ENCODE measurements around the gene RPL29. TPM values are rescaled to one million over a fixed set of nuclear protein-coding genes. Genes with fewer than 3 reads are reported as not detected.

The RPL29 gene
- total and polyA plus RNA-seq, 2 of the 13 experiments (the other 11 are each of a cell fraction or from before 2014, with no cell fraction given), result 1,348 to 2,263 TPM

DNA sequence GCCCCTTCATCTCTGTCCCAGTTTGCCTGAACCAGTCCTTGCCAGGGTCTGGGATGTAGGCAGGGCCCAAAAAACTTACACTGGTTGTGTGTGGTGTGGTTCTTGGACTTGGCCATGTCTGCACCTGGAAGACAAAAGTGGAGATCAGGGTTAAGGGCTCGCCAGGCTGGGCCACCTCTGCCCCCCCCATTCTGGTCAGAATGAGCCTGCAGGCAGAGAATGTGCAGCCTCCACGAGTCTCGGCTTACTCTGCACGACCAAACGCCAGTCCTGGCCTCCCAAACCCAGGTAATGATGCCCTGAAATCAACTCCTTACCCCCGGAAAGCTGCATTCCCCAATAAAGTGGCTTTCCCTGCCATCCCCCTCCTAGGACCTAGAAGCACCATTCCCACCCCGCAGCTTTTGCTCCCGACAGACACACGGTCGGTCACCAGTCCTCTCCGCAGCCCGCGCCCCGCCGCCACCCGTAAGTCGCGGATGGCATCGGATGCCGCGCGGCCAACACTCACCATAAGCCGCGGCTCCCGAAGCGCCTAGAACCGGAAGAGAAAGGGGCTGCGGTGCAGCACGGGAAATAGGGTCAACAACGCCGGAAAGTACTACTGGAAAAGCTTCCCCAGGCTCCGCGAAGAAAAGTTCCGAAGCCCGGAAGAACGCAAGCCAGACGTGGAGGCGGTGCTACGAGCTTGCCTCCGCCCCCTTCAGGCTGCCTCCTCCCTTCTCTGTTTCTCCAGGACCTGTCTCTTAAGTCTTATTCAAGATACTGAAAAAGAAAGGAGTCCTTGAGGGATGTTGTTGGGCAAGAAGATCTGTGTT lies at the start of gene RPL29 (continued):
- TF ChIP-seq, protein P1, sequence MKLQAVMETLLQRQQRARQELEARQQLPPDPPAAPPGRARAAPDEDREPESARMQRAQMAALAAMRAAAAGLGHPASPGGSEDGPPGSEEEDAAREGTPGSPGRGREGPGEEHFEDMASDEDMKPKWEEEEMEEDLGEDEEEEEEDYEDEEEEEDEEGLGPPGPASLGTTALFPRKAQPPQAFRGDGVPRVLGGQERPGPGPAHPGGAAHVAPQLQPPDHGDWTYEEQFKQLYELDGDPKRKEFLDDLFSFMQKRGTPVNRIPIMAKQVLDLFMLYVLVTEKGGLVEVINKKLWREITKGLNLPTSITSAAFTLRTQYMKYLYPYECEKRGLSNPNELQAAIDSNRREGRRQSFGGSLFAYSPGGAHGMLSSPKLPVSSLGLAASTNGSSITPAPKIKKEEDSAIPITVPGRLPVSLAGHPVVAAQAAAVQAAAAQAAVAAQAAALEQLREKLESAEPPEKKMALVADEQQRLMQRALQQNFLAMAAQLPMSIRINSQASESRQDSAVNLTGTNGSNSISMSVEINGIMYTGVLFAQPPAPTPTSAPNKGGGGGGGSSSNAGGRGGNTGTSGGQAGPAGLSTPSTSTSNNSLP (IDR thresholded peaks at IDR 0.05; ENCODE audit: low read depth, low read length), result peak; percentile 14; the same call in 1 of the 2 replicates
- peak; percentile 93 for TF ChIP-seq SALL1 (CRISPR knock-in tag; IDR thresholded peaks at IDR 0.05)
- TF ChIP-seq ZMYM3 (CRISPR knock-in tag; IDR thresholded peaks at IDR 0.05), result no peak
- 0 out of 2 replicates have a peak, but pooled peaks have one; percentile 46 for TF ChIP-seq ZNF33B (CRISPR knock-in tag; IDR thresholded peaks at IDR 0.05)
- TF ChIP-seq DMAP1 (CRISPR knock-in tag; IDR thresholded peaks at IDR 0.05), result peak; percentile 97
- no peak for TF ChIP-seq THYN1 (CRISPR knock-in tag; IDR thresholded peaks at IDR 0.05; ENCODE audit: borderline replicate concordance, low read depth)
- no peak for TF ChIP-seq SYNCRIP (IDR thresholded peaks at IDR 0.05; ENCODE audit: insufficient read depth, low read depth, low read length)
- no peak for TF ChIP-seq KAT2B (IDR thresholded peaks at IDR 0.05; ENCODE audit: borderline replicate concordance, low read depth, low read length)
- TF ChIP-seq TRIM24 (CRISPR knock-in tag; IDR thresholded peaks at IDR 0.05), result no peak
- TF ChIP-seq, protein P2, sequence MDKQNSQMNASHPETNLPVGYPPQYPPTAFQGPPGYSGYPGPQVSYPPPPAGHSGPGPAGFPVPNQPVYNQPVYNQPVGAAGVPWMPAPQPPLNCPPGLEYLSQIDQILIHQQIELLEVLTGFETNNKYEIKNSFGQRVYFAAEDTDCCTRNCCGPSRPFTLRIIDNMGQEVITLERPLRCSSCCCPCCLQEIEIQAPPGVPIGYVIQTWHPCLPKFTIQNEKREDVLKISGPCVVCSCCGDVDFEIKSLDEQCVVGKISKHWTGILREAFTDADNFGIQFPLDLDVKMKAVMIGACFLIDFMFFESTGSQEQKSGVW (CRISPR knock-in tag; IDR thresholded peaks at IDR 0.05; ENCODE audit: borderline replicate concordance), result no peak
- peak; percentile 66; the same call in 1 of the 2 replicates for TF ChIP-seq XBP1 (CRISPR knock-in tag; IDR thresholded peaks at IDR 0.05)
- no peak for TF ChIP-seq ADNP (CRISPR knock-in tag; IDR thresholded peaks at IDR 0.05)
- TF ChIP-seq HIVEP1 (CRISPR knock-in tag; IDR thresholded peaks at IDR 0.05), result peak; percentile 68; the same call in 1 of the 2 replicates
- TF ChIP-seq NFATC3 (CRISPR knock-in tag; IDR thresholded peaks at IDR 0.05), result no peak
- TF ChIP-seq ZNF335 (CRISPR knock-in tag; IDR thresholded peaks at IDR 0.05), result peak; percentile 87
- TF ChIP-seq DPF2 (CRISPR knock-in tag; IDR thresholded peaks at IDR 0.05; ENCODE audit: borderline replicate concordance, low read depth), result no peak
- peak; percentile 89 for TF ChIP-seq MIER3 (CRISPR knock-in tag; IDR thresholded peaks at IDR 0.05; ENCODE audit: borderline replicate concordance)
- 0 out of 2 replicates have a peak, but pooled peaks have one; percentile 43 for TF ChIP-seq ZNF564 (CRISPR knock-in tag; IDR thresholded peaks at IDR 0.05)
- peak; percentile 89 for TF ChIP-seq ZFX (CRISPR knock-in tag; IDR thresholded peaks at IDR 0.05; ENCODE audit: low read depth)
- TF ChIP-seq, protein P3, sequence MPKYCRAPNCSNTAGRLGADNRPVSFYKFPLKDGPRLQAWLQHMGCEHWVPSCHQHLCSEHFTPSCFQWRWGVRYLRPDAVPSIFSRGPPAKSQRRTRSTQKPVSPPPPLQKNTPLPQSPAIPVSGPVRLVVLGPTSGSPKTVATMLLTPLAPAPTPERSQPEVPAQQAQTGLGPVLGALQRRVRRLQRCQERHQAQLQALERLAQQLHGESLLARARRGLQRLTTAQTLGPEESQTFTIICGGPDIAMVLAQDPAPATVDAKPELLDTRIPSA (CRISPR knock-in tag; IDR thresholded peaks at IDR 0.05; ENCODE audit: borderline replicate concordance), result no peak
- peak; percentile 39; the same call in 1 of the 2 replicates for TF ChIP-seq ZNF746 (CRISPR knock-in tag; IDR thresholded peaks at IDR 0.05)
- no peak; the same call in 1 of the 2 replicates for TF ChIP-seq CEBPG (CRISPR knock-in tag; IDR thresholded peaks at IDR 0.05)
- TF ChIP-seq ZNF230 (CRISPR knock-in tag; IDR thresholded peaks at IDR 0.05), result peak; percentile 75; the same call in 1 of the 2 replicates
- TF ChIP-seq CC2D1A (CRISPR knock-in tag; IDR thresholded peaks at IDR 0.05), result no peak
- TF ChIP-seq ZNF841 (CRISPR knock-in tag; IDR thresholded peaks at IDR 0.05; ENCODE audit: borderline replicate concordance), result no peak
- TF ChIP-seq, protein P4, sequence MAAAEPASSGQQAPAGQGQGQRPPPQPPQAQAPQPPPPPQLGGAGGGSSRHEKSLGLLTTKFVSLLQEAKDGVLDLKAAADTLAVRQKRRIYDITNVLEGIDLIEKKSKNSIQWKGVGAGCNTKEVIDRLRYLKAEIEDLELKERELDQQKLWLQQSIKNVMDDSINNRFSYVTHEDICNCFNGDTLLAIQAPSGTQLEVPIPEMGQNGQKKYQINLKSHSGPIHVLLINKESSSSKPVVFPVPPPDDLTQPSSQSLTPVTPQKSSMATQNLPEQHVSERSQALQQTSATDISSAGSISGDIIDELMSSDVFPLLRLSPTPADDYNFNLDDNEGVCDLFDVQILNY (CRISPR knock-in tag; conservative IDR thresholded peaks at IDR 0.05), result no peak
- no peak for TF ChIP-seq RELA (CRISPR knock-in tag; IDR thresholded peaks at IDR 0.05)
- TF ChIP-seq SMAD1 (CRISPR knock-in tag; IDR thresholded peaks at IDR 0.05; ENCODE audit: borderline replicate concordance, low read depth), result no peak

Data from HepG2 (cell line).